ENCODE results near the gene B3GAT1. TPM values are rescaled to one million over a fixed set of nuclear protein-coding genes. Genes with fewer than 3 reads are reported as not detected.
A peak's percentile ranks its signal among the peaks of the same experiment; 100 is the strongest.

The B3GAT1 gene
- total RNA-seq, 1 experiment from 2014 or later: 0.10 TPM

GRCh38 chr11:134330611-134331353 lies 81.3 kb downstream of the B3GAT1 start:
- in situ Hi-C loops (cut with HindIII; ENCODE audit: low pct_unique_long_range_greater_than_20kb, low sequenced_read_pairs): no loop called here
- ChIA-PET CTCF (no interaction called here), POLR2A (no interaction called here)
- intact Hi-C loops (cut with micrococcal nuclease; ENCODE audit: unreplicated experiment): no loop called here
- DNase-seq (ENCODE audit: low read depth, low spot score) (no peak), ATAC-seq (no peak)
- peaks cover 14% of the 10 kb centered on the region for H3K27me3 ChIP-seq (ENCODE audit: control insufficient read depth, insufficient read depth, low read length)
- H3K4me3 ChIP-seq (ENCODE audit: low read depth in 2 of 2, low read length in 2 of 2): peak overlapping the region; percentile 34 to 56
- no peaks in the 10 kb centered on the region for H3K36me3 ChIP-seq (ENCODE audit: control insufficient read depth, insufficient read depth, low read length)
- H3K27ac ChIP-seq (ENCODE audit: low read length): no peak overlapping the region
- no TSS peak for BruUV-seq (replicated peaks)
- H3K4me1 ChIP-seq (ENCODE audit: control insufficient read depth, insufficient read depth, low read length): peaks cover 7% of the 10 kb centered on the region
- H3K9me3 ChIP-seq (ENCODE audit: control insufficient read depth, insufficient read depth, low read depth, low read length): no peaks in the 10 kb centered on the region
- TF ChIP-seq POLR2AphosphoS5 (IDR thresholded peaks at IDR 0.05; ENCODE audit: low read depth, low read length): no peak

Other genes with a start within 250 kb of the B3GAT1 start
- 75.9 TPM for gene NCAPD3, start 188.3 kb downstream of the B3GAT1 start, total RNA-seq (2021; ENCODE audit: unreplicated experiment)
- gene VPS26B, start 187.6 kb downstream of the B3GAT1 start, total RNA-seq (2021; ENCODE audit: unreplicated experiment): 69.4 TPM
- gene THYN1, start 158.9 kb downstream of the B3GAT1 start, total RNA-seq (2021; ENCODE audit: unreplicated experiment): 33.6 TPM
- 28.4 TPM for gene ACAD8, start 158.7 kb downstream of the B3GAT1 start, total RNA-seq (2021; ENCODE audit: unreplicated experiment)
- gene GLB1L3, start 135.9 kb downstream of the B3GAT1 start, total RNA-seq (2021; ENCODE audit: unreplicated experiment): not detected
- gene GLB1L2, start 80.3 kb downstream of the B3GAT1 start, total RNA-seq (2021; ENCODE audit: unreplicated experiment): 10.4 TPM